SW480 (cell line): ENCODE measurements around the gene CASP10.
"Not testable (repeated sequence)": the region's sequence is repeated elsewhere in the genome, so short reads cannot be mapped to it uniquely, and the experiment has no call there.

ENCODE experiments used
- DNase-seq: peaks from one replicate; pipeline ENCODE4 v3.0.0-alpha.2; 2016; ENCODE audit warnings: low spot score

CASP10 gene

DNA sequence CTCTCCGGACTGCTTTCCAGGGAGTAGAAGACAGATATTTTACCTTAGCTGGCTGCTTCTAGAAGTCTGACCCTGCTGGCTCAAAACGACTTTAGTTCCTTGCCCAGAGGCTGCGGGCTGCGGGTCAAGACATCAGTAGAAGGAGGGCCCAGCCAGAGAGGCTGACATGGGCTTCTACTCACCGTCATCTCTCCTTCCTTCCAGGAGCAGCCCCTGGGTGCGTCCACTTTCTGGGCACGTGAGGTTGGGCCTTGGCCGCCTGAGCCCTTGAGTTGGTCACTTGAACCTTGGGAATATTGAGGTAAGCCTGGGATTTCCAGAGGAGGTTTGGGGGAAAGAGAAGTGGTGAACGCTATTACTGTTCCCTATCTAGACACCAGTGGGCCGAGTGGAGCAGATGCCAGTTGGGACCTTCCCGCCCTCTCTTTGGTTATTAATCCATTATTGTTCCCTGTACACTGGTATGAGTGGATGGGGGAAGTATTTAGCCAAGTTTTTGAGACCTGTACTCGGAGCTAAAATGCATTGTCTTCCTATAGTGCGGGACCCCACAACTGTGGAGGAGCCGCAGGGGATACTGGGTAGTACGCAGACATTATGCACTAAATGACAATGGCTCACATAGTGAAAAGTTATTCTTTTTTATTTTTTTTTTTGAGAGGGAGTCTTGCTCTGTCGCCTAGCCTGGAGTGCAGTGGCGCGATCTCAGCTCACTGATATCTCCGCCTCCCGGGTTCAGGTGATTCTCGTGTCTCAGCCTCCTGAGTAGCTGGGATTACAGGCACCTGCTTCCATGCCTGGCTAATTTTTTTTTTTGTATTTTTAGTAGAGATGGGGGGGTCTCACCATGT lies 51.1 kb downstream of the CASP10 start:
- peak; percentile 22 for DNase-seq

GRCh38 chr2:201234663-201235135 lies 51.8 kb downstream of the CASP10 start:
- no peak for DNase-seq

DNA sequence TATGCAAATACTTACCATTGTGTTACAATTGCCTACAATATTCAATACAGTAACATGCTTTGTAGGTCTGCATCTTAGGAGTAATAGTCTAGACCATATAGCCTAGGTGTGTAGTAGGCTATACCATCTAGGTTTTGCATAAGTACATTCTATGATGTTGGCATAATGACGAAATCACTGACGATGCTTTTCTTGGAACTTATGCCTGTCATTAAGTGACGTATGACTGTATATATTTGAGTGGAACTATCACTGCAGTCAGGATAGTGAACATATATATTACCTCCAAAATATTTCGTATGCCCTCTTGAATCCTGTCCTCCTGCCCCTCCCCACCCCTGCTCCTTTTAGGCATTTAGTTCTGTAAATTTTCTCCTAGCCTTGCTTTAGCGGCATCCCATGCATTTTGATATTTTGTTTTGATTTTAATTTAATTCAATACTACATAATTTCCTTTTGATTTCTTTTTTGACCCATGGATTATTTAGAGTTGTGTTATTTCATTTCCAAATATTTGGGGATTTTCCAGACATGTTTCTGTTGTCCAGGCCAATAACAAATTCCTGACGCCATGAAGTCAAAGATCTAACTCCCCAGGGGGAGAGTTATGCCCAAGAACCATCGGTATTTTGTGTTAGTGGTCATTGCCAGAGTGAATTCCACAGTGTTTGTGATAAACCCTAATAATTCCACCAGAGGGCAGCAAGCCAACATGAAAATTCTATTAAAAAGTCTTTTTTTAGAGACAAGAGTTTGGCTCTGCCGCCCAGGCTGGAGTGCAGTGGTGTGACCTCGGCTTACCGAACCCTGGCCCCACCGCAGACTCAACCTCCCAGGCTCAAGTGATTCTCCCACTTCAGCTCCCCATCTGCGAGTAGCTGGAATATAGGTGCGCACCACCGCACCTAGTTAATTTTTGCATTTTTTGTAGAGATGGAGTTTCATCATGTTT lies 53.2 kb downstream of the CASP10 start:
- peak; percentile 52 for DNase-seq

DNA sequence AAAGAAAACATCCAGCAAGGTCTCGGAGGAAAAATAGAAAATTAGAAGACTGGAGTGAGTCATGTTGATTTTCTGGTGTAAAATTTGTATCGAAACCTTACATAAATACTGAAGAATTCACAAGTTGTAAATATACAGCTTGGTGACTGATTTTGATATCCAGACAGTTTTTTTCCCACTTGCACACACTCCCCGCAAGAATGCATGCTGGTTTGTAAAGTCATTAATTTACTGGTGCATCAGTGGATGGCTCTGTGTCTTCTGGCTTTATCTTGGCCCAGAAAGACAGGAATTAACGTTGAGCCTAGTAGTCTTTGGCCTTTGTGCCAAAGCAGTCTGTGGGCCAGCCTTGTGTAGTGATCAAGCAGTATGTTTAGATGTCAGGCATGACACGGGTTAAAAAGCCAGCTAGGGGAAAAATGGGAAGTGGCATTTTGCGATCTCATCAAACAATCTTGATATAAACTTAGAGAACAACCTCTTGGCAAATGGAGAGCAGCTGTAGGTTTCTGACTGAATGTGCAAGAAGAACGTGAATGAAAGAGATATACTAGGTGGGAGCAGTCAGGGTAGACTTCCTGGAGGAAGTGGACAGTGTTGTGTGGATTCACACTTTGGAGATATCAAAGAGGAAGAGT lies 54.7 kb downstream of the CASP10 start:
- DNase-seq: no peak

- not testable (repeated sequence) for DNase-seq
These were observed 56.4 kb downstream of the CASP10 start for GRCh38 chr2:201239167-201239935.

- no peak for DNase-seq
These were observed 59.8 kb downstream of the CASP10 start for GRCh38 chr2:201242571-201243277.

GRCh38 chr2:201244829-201245228 lies 61.9 kb downstream of the CASP10 start:
- no peak for DNase-seq

DNA sequence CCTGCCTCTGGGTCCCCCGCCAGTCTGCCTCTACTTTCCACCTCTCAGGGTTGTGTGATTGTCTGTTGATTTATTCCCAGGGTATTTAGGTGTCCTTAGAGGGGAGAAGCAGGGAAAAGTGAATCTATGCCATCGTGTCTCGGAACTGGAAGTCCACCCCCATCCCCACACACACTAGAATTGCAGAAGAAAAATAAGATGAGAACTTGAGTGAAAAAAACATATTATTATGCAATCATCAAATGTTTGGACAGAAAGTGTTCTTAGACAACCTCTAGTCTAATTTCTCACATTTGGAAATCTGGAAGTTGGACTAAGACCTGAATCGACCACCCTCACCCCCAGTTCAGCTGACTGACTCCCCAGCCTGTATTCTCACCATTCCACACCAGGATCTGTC lies 63.3 kb downstream of the CASP10 start:
- DNase-seq: no peak

DNA sequence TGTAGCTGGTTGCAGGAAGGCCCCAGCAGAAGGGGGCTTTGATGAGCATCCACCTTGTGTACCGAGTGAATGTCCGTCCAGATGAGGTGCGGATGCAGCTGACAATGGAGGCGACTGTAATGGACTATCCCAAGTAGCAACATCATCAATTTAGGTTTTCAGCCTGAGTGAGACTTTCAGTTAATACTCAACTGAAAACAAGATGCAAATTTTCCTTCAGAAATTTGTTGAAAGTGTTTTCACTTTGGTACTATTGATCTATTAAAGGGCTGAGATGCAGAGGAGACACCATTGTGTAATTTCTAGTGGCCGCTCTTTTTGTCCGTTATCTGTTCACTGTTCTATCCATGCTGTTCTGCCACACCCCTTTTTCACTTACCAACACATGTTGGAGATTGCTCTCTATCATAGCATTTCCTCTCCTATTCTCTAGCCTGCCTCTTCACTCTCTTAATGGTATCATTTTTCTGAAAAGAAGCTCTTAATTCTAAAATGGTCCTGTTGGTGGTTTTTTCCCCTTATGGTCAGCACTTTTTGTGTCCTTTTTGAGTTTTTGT lies 65.4 kb downstream of the CASP10 start:
- no peak for DNase-seq

DNA sequence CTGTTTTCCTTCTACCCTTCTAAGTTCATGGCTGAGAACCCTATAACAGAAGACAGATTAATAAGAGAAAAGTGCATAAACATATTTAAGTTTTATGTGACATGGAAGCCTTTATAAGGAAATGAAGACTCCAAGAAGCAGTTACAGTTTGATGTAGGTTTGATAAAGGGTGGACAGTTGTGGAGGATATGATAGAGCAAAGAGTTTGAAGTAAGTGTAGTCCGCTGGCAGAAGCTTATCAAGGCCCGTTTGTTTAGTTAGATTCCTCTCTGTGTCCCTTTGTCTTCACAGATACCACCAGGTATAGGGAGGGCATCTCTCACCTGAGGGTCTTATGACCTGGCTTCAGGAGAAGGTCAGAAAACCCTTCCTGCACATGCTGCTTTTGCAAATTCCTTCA lies 66.9 kb downstream of the CASP10 start:
- no peak for DNase-seq

GRCh38 chr2:201250741-201251140 lies 67.8 kb downstream of the CASP10 start:
- DNase-seq: no peak

DNA sequence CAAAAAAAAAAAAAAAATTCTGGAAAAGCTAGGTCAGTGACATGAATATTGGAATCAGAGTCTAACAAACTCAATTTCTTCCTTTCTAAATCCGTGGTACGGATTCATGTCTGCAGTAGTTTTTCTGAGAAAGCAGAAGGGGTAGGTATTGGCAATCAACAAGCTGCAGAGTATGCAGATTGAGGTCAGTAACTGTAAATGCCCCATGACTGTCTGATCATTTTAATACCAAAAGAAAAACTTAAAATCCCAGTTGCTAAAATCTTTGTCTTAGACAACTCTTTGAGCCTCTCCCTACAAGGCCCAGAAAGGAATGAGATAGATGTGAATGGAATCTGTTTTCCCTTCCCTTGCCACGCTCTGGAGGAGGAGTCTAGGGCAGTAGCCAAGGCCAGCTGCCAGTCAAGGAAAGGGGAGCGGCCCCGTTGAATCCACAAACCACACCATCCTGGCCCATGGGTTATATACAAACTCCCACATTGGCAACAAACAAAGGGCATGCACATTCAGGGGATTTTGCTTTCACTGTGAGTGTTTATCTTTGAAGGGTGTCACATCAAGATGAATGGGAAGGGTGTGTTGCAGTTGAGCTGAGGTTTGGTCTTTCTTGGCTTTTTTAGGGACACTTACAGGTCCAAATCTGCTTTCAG lies 71.3 kb downstream of the CASP10 start:
- DNase-seq: peak; percentile 78

GRCh38 chr2:201255408-201256033 lies 72.6 kb downstream of the CASP10 start:
- DNase-seq: peak; percentile 58

DNA sequence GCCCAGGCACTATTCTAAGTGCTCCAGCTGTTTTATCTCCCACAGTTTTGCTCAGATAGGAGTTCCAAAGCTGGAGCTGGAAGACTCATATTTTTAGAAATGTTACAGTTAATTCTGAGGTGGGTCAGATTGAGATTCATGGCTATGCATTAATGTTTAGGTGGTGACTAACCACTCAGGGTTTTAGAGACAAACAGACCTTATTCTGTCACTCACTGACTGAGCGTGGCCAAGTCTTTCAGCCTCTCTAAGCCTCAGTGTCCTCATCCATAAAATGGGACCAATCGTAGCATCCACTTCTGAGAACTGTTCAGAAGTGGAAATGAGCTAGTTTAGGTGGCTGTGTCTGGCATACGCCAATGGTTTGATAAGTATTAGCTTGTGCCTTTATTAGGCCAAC lies 73.1 kb downstream of the CASP10 start:
- DNase-seq: no peak

GRCh38 chr2:201257381-201257955 lies 74.5 kb downstream of the CASP10 start:
- DNase-seq: peak; percentile 49

DNA sequence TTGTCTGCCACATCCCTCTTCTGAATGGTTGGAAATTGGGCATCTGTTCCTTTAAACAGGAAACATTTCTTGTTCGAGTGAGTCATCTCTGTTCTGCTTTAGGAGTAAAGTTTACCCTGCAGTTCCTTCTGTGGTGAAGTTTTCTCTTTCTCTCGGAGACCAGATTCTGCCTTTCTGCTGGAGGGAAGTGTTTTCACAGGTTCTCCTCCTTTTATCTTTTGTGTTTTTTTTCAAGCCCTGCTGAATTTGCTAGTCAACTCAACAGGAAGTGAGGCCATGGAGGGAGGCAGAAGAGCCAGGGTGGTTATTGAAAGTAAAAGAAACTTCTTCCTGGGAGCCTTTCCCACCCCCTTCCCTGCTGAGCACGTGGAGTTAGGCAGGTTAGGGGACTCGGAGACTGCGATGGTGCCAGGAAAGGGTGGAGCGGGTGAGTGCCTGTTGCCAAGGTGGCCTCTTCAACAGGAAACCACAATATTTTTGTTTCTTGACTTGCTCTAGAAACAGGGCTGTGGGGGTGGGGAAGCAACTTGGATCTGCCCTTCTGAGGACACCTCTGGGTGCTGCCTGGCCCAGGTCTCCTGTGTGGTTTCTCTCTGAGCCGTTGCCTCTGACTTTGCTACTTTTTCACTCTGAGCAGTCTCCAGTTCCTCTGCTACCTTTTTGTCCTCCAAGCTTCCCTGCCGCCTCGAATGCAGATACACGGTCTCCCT lies 75.2 kb downstream of the CASP10 start:
- peak; percentile 88 for DNase-seq

DNA sequence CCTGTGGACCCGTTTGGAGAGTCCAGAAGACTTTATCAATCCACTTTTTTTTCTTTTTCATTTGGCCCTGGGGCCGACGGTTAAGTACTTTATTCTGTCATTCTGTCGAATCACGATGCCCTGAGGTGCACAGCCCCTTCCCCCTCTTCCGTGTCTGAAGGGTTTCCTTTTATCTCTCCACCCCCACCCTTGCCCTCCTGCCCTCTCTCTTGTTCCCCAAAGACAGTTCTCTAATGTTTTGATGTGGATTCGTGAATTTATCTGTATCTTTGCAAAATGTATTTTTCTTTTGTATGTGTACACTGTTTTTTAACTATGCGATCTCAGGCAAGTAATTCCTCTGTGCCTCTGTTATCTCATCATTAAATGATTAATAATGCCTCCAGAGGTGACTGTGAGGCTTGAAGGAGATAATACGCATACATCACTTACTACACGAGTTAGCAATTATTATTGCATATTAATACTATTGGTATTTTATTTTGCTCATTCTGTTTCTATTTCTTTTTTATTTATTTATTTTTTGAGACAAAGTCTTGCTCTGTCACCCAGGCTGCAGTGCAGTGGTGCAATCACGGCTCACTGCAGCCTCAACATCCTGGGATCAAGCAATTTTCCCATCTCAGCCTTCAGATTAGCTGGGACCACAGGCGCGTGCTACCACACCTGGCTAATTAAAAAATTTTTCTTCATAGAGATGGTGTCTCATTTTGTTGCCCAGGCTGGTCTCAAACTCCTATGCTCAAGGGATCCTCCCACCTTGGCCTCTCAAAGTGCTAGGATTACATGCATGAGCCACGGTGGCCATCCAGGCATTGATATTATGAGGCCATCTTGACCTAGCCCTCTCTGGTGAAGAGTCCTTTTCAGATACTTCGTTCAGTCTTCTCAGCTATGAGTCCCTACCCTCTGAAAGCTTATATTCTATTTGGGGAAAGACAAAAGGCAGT lies 76.0 kb downstream of the CASP10 start:
- no peak for DNase-seq
